Measurements from ENCODE around the gene SLC25A13.

DNA sequence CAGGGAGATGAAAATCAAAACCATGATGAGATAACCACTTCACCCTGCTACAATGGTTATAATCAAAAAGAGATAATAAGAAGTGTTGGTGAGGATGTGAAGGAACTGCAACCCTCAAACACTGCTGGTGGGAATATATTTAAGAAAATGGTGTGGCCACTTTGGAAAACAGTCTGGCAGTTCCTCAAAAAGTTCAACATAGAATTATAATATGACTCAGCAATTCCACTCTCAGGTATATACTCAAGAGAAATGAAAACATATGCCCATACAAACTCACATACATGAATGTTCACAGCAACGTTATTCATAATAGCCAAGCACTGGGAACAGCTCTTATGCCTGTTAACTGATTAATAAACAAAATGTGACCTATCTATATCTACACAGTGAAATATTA, 104.8 kb downstream of the SLC25A13 start:
- no peak for TF ChIP-seq EZH2 (IDR thresholded peaks at IDR 0.05; ENCODE audit: insufficient read depth, poor library complexity, severe bottlenecking)
- TF ChIP-seq EZH2phosphoT487 (IDR thresholded peaks at IDR 0.05; ENCODE audit: insufficient read depth, low read depth), result no peak
